A673 (cell line): ENCODE results near the gene GPR39. TPM values are rescaled to one million over a fixed set of nuclear protein-coding genes. Genes with fewer than 3 reads are reported as not detected.

ENCODE experiments used
- BruUV-seq: library from RNA; stranded (reverse); fragments of 400-500 nt; replicated peaks from 2 replicates; lab custom pipeline; 2021; lab: Mats Ljungman, UMichigan
- CTCF ChIA-PET: fragments of 300-600 bp; sonication (Branson Sonifier 250); formaldehyde crosslinking; loops from one replicate; lab custom pipeline; 2022; ENCODE audit warnings: antibody characterized with exemption; lab: Charles Lee
- POLR2A ChIA-PET: fragments of 300-600 bp; sonication (Branson Sonifier 250); formaldehyde crosslinking; loops from one replicate; lab custom pipeline; 2022; ENCODE audit warnings: antibody characterized with exemption; ENCODE audit not compliant: low non-redundant PET; lab: Charles Lee
- DNase-seq: peaks from one replicate; pipeline ENCODE4 v3.0.0-alpha.2; 2015; ENCODE audit warnings: low spot score
- H3K27ac ChIP-seq: fragments of 200-600 bp; sonication (generic); 2 replicates; pipeline ENCODE4 v1.5.1; 2016; ENCODE audit warnings: mixed run types, low read depth, mild to moderate bottlenecking, mixed read lengths, antibody characterized with exemption, low read length; ENCODE audit not compliant: poor library complexity, severe bottlenecking
- H3K27me3 ChIP-seq: fragments of 200-600 bp; sonication (generic); replicated peaks from 2 replicates; pipeline ENCODE4 v1.6.1; 2017; ENCODE audit warnings: mixed run types, low read depth, mild to moderate bottlenecking, mixed read lengths, antibody characterized with exemption, low read length; ENCODE audit not compliant: insufficient read depth, poor library complexity
- H3K36me3 ChIP-seq: fragments of 200-600 bp; sonication (generic); 2 replicates; pipeline ENCODE4 v1.6.1; 2016; ENCODE audit warnings: mixed run types, mild to moderate bottlenecking, mixed read lengths, antibody characterized with exemption, low read length; ENCODE audit not compliant: insufficient read depth, poor library complexity, severe bottlenecking
- H3K4me1 ChIP-seq: fragments of 200-600 bp; sonication (generic); 2 replicates; pipeline ENCODE4 v1.6.1; 2017; ENCODE audit warnings: mixed run types, mild to moderate bottlenecking, mixed read lengths, antibody characterized with exemption, low read length; ENCODE audit not compliant: insufficient read depth, poor library complexity, severe bottlenecking
- H3K4me3 ChIP-seq: fragments of 200-600 bp; sonication (generic); 2 replicates; pipeline ENCODE4 v1.5.1; 2016; ENCODE audit warnings: low read depth, mixed run types, mild to moderate bottlenecking, mixed read lengths, low read length; ENCODE audit not compliant: poor library complexity, severe bottlenecking
- H3K9me3 ChIP-seq: fragments of 200-600 bp; sonication (generic); 2 replicates; pipeline ENCODE4 v1.6.1; 2016; ENCODE audit warnings: mixed run types, low read depth, mild to moderate bottlenecking, mixed read lengths, antibody characterized with exemption, low read length; ENCODE audit not compliant: poor library complexity, severe bottlenecking
- CTCF ChIP-seq: fragments of 300-800, 200-600 bp; sonication (generic); conservative IDR thresholded peaks from 2 replicates; pipeline ENCODE4 v1.5.1; 2017; ENCODE audit warnings: low read depth, mild to moderate bottlenecking, antibody characterized with exemption, low read length, moderate library complexity, mixed read lengths
- EZH2 ChIP-seq: fragments of 200-600 bp; sonication (generic); IDR thresholded peaks from 2 replicates; pipeline ENCODE4 v1.6.1; 2017; ENCODE audit warnings: borderline replicate concordance, low read depth, mild to moderate bottlenecking, mixed read lengths, antibody characterized with exemption, low read length; ENCODE audit not compliant: poor library complexity, severe bottlenecking
- intact Hi-C: fragments of 100-400 bp; cut with micrococcal nuclease; formaldehyde crosslinking; loops from one replicate; pipeline ENCODE4 v1.10.0; 2022; ENCODE audit not compliant: unreplicated experiment
- total RNA-seq: library from RNA; stranded (reverse); gene quantifications from 2 replicates; pipeline ENCODE4 v1.2.3, GENCODE V29; 2021

Gene GPR39
- total RNA-seq, 1 experiment from 2014 or later: 3.6 TPM

GRCh38 chr2:132515010-132515409 lies 98.4 kb downstream of the GPR39 start:
- no peak for TF ChIP-seq CTCF
- TF ChIP-seq EZH2: no peak
- H3K4me3 ChIP-seq: no peak overlapping the region
- no peaks in the 10 kb centered on the region for H3K9me3 ChIP-seq
- no TSS peak for BruUV-seq
- intact Hi-C loops: no loop called here
- H3K27ac ChIP-seq: no peak overlapping the region
- ChIA-PET POLR2A (no interaction called here), CTCF (no interaction called here)
- H3K27me3 ChIP-seq: no peaks in the 10 kb centered on the region
- H3K4me1 ChIP-seq: no peaks in the 10 kb centered on the region
- DNase-seq: no peak
- no peaks in the 10 kb centered on the region for H3K36me3 ChIP-seq

DNA sequence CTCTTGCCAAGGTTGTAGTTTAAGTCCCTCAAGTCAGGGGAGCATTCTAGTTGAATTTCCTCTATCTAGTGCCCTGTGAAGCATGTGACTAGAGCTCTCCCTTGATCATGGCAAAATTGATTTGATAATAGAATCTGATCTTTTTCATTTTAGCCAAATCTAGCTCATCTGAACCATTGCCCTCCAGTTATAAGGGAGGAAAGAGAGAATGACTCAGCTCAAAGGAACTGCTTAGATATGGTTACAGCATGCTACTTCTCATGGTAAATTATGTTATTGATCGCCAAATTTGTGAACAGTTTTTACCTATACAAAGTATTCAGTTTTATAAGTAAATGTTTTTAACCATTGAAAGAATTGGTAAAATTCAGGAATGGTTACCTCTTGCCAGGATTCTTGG lies 100.8 kb downstream of the GPR39 start:
- no peak for DNase-seq
- Histone ChIP-seq H3K27ac (no peak overlapping the region), H3K27me3 (no peaks in the 10 kb centered on the region), H3K4me1 (no peaks in the 10 kb centered on the region), H3K36me3 (no peaks in the 10 kb centered on the region), H3K4me3 (no peak overlapping the region), H3K9me3 (no peaks in the 10 kb centered on the region)
- intact Hi-C loops: no loop called here
- ChIA-PET POLR2A (interaction anchor here (0.7 kb wide), 1 partner anchor 1305 kb away, joined by 4 read pairs; no protein-coding TSS in a partner anchor), CTCF (no interaction called here)
- TF ChIP-seq EZH2 (no peak), CTCF (no peak)
- no TSS peak for BruUV-seq

GRCh38 chr2:132518302-132518701 lies 101.7 kb downstream of the GPR39 start:
- H3K36me3 ChIP-seq: no peaks in the 10 kb centered on the region
- no peak overlapping the region for H3K27ac ChIP-seq
- H3K9me3 ChIP-seq: no peaks in the 10 kb centered on the region
- CTCF ChIA-PET: no interaction called here
- intact Hi-C loops: no loop called here
- DNase-seq: no peak
- TF ChIP-seq CTCF (no peak), EZH2 (no peak)
- H3K27me3 ChIP-seq: no peaks in the 10 kb centered on the region
- H3K4me3 ChIP-seq: no peak overlapping the region
- POLR2A ChIA-PET: interaction anchor here (0.7 kb wide), 1 partner anchor 1304 kb away, joined by 4 read pairs; no protein-coding TSS in a partner anchor
- BruUV-seq: no TSS peak
- no peaks in the 10 kb centered on the region for H3K4me1 ChIP-seq
